ENCODE measurements around the gene GPX3.

Gene GPX3

GRCh38 chr5:151014680-151015343, 5.6 kb upstream of the GPX3 start:
- DNase-seq (ENCODE audit: low spot score): no peak

- DNase-seq (ENCODE audit: low spot score): no peak
Measured at GRCh38 chr5:151015974-151016587, 4.3 kb upstream of the GPX3 start.

GRCh38 chr5:151016700-151017099, 3.7 kb upstream of the GPX3 start:
- no peak for DNase-seq (ENCODE audit: low spot score)

- no peak for DNase-seq (ENCODE audit: low spot score)
Measured at GRCh38 chr5:151017897-151018296, 2.5 kb upstream of the GPX3 start.

- DNase-seq (ENCODE audit: low spot score): no peak
Measured at GRCh38 chr5:151018846-151019245, 1.5 kb upstream of the GPX3 start.

GRCh38 chr5:151019331-151019730, 1.1 kb upstream of the GPX3 start:
- no peak for DNase-seq (ENCODE audit: low spot score)

GRCh38 chr5:151021746-151022145, 1.4 kb downstream of the GPX3 start:
- no peak for DNase-seq (ENCODE audit: low spot score)

- no peak for DNase-seq (ENCODE audit: low spot score)
Measured at GRCh38 chr5:151022511-151023018, 2.2 kb downstream of the GPX3 start.

- DNase-seq (ENCODE audit: low spot score): no peak
Measured at GRCh38 chr5:151023047-151023615, 2.7 kb downstream of the GPX3 start.

- no peak for DNase-seq (ENCODE audit: low spot score)
Measured at GRCh38 chr5:151023651-151024050, 3.3 kb downstream of the GPX3 start.

GRCh38 chr5:151024440-151025249, 4.3 kb downstream of the GPX3 start:
- no peak for DNase-seq (ENCODE audit: low spot score)

- no peak for DNase-seq (ENCODE audit: low spot score)
Measured at GRCh38 chr5:151025250-151025606, 4.8 kb downstream of the GPX3 start.

- DNase-seq (ENCODE audit: low spot score): no peak
Measured at GRCh38 chr5:151026088-151026487, 5.7 kb downstream of the GPX3 start.

GRCh38 chr5:151026679-151027078, 6.3 kb downstream of the GPX3 start:
- no peak for DNase-seq (ENCODE audit: low spot score)

GRCh38 chr5:151027961-151028479, 7.6 kb downstream of the GPX3 start:
- DNase-seq (ENCODE audit: low spot score): no peak

GRCh38 chr5:151028717-151029116, 8.3 kb downstream of the GPX3 start:
- no peak for DNase-seq (ENCODE audit: low spot score)

GRCh38 chr5:151029179-151030055, 9.0 kb downstream of the GPX3 start:
- DNase-seq (ENCODE audit: low spot score): no peak

GRCh38 chr5:151030056-151030336, 9.6 kb downstream of the GPX3 start:
- no peak for DNase-seq (ENCODE audit: low spot score)

- DNase-seq (ENCODE audit: low spot score): no peak
Measured at GRCh38 chr5:151030379-151030778, 10.0 kb downstream of the GPX3 start.

- DNase-seq (ENCODE audit: low spot score): no peak
Measured at GRCh38 chr5:151031554-151031953, 11.2 kb downstream of the GPX3 start.

GRCh38 chr5:151033217-151033934, 13.0 kb downstream of the GPX3 start:
- DNase-seq (ENCODE audit: low spot score): no peak
